ENCODE measurements around the gene BGLAP.

Gene BGLAP

DNA sequence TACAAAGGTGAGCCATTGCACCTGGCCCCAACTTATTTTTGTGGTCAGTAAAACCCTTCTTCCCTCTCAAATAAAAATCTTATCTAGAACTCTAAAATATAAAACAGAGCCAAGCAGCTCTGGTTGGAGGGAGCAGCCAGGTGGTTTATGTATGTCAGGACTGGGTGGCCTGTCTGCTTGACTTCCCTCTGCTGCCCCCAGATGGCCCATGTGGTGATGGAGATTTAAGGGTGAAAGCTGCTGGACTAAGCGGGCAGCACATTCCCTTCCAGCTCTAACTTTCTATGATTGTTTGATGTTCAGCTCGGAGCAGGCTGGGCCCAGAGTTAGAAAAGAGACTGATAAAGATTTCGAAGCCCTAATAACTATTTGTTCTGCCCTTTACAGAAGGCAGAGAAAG is 17.8 kb downstream of the BGLAP start:
- DNase-seq = no peak

DNA sequence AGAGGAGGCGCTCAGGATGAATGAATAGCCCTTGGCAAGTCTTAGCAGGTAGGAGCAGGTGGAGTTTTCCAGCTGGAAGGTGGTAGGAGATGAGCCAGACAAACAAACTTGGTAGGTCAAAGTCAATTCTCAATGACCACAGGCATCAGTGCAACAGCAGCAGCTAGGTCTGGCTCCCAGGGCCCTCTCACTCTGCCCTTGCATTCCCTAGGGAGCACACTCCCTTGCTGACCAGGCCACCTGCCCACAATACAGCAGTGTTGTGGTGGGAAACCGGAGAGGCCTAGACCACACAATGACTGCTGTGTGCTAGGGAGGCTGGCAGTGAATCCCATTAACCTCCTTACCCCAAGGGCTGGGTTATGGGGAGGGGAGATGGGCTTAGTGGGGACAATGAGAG is 18.9 kb downstream of the BGLAP start:
- no peak for DNase-seq

DNA sequence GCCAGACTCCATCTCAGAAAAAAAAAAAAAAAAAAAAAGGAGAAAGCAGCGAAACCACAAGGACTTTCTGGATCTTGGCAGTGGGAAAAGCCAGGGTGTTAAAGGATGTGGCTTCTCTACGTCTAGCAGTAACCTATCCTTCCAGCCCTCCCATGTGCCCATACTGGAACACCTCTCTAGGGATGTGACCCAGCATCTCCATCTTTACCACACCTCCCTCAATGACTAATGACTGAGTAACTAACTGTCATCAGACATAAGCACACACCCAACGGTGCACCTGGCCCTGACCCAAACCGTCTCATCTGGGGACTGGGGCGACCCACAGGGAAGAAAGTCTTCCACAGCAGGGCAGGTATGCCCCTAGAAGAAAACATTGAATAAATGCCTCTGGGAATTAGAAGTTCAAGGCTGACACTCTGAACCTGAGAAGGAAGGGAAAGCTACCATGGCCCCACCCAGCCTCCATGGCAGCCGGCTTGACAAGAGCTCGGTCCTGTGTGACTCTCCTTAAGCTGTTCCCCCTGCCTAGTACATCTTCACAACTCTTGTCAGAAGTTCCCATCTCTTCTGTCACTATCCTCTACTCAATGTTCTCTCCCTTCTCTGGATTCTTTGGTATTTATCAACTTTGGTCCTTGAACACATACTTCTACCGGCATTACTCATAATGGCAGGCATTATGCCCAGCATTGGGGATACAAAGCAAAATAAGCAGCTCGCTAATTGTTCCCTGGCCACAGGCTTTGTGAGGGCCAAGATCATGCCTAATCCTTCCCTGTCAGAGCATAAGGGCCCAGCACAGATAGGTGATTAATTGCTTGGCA is 20.7 kb downstream of the BGLAP start:
- DNase-seq = no peak

DNA sequence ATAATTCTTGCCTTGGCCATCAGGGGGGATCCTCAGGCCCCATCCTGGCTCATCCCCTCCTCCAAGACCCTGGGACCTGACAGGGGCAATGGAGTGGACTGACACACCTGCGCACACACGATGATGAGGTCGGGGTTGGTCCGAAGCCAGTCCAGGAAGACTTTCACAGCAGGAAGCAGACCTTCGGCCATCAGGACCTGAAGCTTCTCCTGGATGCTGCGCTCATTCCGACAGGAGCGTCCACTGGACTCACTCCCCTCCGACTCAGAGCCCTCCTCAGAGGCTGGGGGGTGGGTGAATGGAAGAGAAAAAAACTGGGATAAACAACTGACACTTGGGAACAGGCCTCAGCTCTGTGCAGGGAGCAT is 21.3 kb downstream of the BGLAP start:
- DNase-seq = no peak

DNA sequence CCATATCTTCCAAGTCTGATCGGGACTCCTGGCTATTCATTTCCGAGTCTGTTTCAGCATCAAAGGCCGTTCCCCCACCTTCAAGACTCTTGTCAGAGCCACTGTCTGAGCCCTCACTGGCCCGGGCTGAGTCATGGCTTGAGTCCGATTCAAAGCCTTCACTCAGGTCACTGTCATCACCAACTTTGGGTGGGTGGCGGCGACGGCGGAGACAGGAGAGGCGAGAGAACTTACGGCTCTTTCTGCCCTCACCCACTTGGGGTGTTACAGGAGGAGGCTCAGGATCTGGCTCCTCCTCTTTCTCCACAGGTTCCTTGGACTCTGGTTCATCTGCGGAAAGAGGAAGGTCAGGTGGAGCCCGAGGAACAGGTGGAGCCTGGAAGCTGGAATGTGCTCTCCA is 24.1 kb downstream of the BGLAP start:
- DNase-seq = no peak

DNA sequence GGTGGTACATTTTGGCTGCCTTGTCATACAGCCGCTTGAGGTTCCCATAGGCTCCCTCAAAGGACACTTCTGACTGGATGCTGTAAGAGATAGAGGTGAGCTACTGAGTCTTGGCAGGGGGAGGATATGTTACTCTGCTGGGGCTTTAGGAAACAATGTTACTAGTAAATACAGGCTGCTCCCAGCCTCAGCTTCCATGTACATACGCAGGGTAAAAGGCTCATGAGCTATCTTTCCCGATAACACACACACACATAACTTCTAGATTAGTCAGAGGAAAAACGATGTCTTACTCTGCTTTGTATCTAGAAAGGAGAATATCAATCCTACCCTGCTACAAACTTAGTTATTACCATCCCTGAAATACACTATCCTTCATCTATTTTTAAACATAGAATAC is 26.4 kb downstream of the BGLAP start:
- DNase-seq = no peak

DNA sequence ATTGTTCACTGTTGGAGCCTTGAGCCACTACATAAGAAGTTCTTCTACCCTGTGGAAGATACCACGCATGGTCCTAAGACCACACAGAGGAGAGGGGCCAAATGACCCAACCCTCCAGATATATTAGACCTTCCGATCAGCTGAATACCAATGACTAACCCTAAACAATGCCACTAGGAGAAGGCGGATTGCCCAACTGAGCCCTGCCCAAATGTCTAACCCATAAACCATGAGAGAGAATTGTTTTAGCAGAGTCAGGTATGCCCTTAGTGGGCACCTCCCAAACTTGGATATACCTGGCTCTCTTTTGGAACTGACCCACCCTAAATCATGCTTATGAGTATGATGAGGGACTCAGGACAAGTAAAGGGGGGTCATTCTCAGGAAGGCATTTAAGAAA is 28.3 kb downstream of the BGLAP start:
- no peak for DNase-seq

DNA sequence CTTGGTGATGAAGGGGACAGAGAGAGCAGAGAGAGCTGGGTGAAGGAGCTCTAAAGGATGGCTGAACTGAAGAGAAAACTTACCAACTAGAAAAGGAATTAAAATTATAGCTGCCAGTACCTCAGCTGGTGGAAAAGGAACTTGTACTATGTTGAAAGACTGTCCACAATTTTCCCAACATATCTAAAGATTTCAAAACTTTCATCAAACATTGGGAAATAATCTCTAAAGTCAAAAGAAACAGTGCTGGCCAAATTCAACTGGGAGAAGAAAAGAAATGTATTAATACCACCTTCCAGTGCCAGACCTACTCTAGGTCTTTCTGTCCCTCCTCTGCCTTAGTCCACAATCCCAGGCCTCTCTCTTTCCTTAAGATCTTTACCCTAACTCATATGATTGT is 34.5 kb downstream of the BGLAP start:
- no peak for DNase-seq

DNA sequence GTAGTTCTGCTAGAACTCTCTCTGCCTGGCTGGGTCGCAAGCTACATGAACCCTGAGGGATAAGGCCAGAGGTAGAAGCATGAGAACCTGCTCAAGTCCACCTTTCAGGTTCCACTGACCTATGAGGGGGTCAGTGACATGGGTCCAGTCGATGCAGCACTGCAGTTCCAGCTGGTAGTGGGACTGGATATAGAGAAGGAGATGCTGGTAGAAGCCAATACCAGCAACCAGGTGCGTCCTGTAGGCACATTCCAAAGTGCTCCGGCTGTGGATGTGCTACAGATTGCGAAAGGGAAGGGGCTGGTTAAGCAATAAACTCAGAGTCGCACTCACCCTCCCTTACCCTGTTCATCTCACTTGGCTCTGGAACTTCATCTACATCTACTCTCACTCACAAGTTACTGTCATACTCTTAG is 35.0 kb downstream of the BGLAP start:
- DNase-seq = no peak

DNA sequence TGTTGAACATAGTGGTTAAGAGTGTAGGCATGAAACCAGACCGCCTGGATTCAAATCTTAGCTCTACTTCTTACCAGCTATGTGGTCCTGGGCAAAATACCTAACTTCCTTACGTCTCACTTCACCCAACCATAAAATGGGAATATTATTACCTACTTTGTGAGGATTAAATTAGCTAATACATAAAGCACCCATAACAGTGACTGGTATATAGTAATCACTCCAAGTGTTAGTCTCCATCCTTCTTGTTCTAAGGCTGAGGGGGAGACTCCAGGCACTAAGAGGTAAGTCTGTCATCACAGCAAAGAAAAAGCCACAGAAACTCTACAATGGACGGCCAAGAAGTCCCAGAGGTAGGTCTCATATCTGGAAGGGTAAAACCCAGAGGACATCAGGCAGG is 37.9 kb downstream of the BGLAP start:
- no peak for DNase-seq

DNA sequence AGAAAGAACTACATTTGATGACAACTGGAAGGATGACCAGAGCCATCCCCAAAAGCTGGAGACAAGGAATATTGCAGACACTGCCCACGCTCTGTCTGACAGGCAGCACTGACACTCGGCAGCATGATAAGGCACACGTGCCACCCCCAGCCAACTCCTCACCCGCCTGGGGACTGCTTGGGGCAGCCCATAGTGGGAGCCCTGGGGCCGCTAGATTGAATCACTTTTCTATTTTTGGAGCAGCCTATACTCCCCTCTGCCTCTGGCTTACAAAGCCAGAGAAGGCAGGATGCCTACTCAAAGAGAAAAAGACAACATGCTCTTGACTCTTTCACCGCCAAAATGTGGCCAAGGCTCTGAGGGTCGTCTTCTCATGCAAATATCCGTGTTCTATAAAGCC is 39.3 kb downstream of the BGLAP start:
- no peak for DNase-seq

DNA sequence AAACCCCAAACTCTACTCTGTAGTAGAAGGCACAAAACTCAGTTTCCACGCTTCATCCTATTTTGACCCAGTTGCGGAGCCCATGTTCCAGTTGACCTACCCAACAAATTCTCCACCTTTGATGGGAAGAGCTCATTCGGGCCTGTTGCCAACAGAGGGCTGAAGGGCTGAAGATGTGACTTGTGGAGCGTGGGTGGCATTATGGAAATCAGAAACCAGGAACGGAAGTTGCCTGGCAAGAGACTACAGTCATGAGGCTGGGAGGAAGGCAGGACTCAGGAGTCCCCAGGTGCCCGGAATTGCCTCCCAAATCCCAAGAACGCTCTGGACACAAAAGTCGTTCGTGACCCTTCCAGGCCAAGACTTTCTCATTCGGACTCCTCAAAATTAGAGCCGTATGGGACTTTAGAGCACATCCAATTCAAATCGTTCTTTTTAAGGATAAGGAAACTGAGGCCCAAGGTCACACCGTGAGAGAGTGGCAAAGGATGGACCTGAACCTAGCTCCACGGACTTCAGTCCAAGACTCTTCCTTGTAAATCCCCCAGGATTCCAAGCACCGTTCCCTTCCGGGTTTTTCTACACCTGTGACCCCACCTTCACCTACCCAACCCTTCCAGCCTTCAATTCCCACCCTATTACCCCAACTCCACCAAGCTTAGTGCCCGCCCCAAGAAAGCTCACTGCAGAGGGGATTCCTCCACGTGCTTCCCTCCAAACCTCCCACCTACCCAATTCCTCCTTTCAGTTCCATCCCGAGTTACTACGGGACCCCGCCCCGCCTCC is 39.9 kb downstream of the BGLAP start:
- DNase-seq = no peak

DNA sequence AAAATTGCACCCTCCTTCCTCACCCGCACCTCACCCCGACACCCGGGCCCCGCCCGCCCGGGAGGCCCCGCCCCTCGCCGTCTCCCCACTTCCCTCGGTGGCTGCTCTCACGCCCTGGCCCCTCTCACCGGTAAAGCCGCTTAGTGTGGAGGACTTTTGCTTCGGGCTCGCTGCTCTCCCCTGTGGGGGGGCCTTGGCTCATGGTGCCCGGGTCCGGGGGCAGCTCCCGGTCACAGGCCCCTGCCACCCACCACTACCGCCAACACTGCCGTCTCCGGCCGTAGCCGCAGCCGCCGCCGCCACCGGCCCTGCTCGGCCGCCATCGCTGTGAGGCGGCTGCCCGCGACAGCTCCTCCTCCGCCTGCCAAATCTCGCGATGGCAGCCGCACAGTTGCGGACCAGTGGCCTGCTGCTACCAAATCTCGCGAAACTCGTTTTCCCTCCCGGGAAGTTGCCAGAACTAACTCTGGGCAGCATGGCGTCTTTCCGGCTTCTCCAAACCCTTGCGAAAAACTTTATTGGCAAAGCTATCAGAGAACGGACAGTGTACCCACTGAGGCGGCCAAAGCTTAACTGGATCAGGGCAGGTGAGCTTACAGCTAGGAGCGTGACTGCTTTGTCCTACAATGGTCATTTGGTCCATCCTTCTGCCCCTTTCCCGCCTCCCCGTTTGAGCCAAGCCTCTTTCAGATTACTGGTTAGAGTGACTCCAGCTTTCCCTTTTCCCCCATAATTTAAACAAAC is 40.7 kb downstream of the BGLAP start, which contains the start of gene SMG5:
SMG5 (minus strand) TSS at position 347 of the 744 bp plus-strand sequence; CDS start at position 202, 145 bp downstream.
- DNase-seq = peak; percentile 85

DNA sequence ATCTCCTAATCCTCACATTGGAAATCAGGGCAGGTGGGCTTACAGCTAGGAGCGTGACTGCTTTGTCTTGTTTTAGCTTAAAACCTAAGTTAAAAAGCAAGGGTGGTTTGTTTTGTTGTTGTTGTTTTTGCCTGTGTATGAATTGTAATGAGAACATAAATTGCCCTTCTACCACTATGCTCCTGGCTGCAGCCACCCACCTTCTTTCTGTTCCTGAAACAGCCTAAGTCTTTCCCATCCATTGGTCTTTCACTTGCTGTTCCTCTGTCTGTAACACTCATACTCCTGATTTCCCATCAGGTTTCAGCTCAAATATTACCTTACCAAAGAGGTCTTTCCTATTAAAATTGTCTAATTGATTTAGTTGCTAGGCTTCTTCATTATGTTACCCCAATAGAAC is 41.5 kb downstream of the BGLAP start:
- DNase-seq = no peak

DNA sequence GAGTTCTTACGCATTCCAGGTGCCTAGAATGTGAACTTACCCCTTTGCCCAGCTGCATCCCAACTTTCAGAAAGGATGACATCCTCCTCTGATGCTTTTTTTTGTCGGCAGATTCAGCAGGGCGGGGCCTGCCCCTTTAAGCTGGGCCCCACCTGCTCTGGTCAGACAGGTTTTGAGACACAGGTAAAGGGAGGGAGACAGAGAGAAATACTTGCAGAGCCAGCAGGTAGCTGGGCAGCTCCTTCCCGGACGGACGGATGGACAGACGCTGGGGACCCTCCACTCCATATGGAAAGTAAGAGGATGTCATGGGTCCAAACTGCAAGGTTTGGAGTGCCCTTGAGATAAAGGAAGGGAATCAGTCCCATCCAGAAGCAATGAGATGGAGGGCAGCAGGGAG is 42.1 kb downstream of the BGLAP start, which contains the start of gene TMEM79:
TMEM79 (plus strand) TSS at position 214 of the 400 bp plus-strand sequence. CDS start 902 bp downstream, outside the sequence.
- DNase-seq = no peak

DNA sequence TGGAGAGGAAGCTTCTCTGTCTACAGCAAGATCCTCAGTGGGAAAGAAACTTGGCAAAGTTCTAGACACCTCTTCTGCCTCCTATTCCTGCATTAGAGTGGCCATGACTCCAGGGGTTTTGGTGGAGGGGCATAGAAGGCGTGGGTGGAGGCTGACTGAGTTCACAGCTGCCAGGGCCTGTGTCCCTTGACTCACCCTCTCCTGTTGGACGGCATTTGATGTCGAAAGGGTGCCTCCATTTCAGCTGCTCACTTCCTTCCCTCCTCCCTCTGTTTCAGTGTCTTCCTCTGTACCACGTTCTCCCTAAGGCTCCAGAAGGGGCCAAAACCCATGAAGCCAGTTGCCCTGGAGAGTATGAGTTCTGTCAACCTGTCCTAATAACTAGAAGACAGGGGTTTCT is 42.8 kb downstream of the BGLAP start:
- no peak for DNase-seq

DNA sequence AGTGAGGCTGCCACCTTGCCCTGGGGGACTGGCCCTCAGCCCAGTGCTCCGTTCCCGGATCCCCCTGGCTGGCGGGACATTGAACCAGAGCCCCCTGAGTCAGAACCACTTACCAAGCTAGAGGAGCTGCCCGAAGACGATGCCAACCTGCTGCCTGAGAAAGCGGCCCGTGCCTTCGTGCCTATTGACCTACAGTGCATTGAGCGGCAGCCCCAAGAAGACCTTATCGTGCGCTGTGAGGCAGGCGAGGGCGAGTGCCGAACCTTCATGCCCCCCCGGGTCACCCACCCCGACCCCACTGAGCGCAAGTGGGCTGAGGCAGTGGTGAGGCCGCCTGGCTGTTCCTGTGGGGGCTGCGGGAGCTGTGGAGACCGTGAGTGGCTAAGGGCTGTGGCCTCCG is 43.5 kb downstream of the BGLAP start:
- no peak for DNase-seq

DNA sequence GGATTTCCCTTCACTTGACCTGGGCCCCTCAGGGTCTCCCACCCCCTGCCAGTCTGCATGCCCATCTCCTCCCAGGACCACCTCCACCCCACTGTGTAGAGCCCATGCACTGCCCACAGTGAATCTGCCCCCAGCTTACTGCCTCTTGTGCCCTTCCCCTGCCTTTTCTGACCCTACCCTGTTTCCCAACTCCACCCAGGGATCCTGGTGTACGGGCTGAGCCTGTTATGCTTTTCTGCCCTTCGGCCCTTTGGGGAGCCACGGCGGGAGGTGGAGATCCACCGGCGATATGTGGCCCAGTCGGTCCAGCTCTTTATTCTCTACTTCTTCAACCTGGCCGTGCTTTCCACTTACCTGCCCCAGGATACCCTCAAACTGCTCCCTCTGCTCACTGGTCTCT is 44.1 kb downstream of the BGLAP start:
- DNase-seq = no peak

DNA sequence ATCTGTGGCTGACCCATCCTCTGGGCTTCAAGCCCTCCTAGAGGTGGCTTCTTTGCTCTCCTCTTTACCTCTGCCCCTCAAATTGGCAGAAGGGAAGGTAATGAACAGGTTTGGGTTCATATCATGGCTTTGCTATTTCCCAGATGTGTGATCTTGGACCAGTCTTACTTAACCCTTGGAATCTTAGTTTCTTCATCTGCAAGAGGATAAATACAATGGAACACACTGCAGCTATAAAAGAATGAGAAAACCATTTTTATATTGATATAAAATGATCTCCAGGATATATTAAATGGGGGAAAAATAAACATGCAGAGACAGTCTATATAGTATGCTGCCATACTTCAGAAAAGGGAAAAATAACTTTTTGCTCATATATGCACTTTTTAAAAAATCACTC is 47.9 kb downstream of the BGLAP start:
- DNase-seq = no peak

DNA sequence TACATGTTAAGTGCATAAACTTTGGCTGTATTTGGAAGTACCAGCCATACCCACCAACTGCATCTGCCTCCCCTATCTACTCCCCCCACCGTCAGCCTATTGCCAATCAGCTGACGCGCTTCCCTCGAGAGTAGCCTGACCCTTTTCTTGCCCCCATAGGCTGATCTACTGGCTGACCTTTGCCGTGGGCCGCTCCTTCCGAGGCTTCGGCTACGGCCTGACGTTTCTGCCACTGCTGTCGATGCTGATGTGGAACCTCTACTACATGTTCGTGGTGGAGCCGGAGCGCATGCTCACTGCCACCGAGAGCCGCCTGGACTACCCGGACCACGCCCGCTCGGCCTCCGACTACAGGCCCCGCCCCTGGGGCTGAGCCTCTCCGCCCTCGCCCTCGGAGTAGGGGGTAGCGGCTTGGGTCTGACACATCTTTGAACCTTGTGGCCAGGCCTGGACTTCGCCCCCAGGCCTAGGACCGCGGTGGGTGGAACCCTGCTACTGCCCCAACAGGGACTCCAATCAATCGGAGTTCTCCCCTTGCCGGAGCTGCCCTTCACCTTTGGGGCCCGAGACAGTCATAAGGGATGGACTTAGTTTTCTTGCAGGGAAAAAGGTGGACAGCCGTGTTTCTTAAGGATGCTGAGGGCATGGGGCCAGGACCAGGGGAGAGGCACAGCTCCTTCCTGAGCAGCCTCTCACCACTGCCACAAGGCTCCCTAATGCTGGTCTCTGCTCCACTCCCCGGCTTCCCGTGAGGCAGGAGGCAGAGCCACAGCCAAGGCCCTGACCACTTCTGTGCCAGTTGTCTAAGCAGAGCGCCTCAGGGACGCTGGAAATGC is 49.5 kb downstream of the BGLAP start:
- DNase-seq = no peak
